Activated CD8-positive, alpha-beta memory T cell treated with anti-CD3 and anti-CD28 coated beads for 36 hours (primary cell): ENCODE measurements around the gene TXNIP. TPM values are rescaled to one million over a fixed set of nuclear protein-coding genes. Genes with fewer than 3 reads are reported as not detected.

Experiments used
- CTCF ChIA-PET: fragments of 350-600 bp; sonication (Branson Sonifier 250); formaldehyde crosslinking; loops from one replicate; lab custom pipeline; 2021; ENCODE audit warnings: antibody characterized with exemption; lab: Charles Lee
- POLR2A ChIA-PET: fragments of 350-600 bp; sonication (Branson Sonifier 250); formaldehyde crosslinking; loops from one replicate; lab custom pipeline; 2021; ENCODE audit warnings: antibody characterized with exemption; lab: Charles Lee
- total RNA-seq, 2 experiments: library from RNA; stranded (reverse); gene quantifications; one replicate each; pipeline ENCODE4 v1.2.3, GENCODE V29; 2021

The TXNIP gene
- total RNA-seq, 2 experiments from 2014 or later, result 62.1 to 62.8 TPM

GRCh38 chr1:145962157-145963102 is 33.9 kb downstream of the TXNIP start:
- POLR2A ChIA-PET, result interaction anchor here (0.7 to 2.8 kb wide), 11 partner anchors 16 to 117 kb away, joined by 3 to 33 read pairs (median 5); partner anchors contain the start of genes NUDT17, PIAS3, RBM8A and TXNIP

DNA sequence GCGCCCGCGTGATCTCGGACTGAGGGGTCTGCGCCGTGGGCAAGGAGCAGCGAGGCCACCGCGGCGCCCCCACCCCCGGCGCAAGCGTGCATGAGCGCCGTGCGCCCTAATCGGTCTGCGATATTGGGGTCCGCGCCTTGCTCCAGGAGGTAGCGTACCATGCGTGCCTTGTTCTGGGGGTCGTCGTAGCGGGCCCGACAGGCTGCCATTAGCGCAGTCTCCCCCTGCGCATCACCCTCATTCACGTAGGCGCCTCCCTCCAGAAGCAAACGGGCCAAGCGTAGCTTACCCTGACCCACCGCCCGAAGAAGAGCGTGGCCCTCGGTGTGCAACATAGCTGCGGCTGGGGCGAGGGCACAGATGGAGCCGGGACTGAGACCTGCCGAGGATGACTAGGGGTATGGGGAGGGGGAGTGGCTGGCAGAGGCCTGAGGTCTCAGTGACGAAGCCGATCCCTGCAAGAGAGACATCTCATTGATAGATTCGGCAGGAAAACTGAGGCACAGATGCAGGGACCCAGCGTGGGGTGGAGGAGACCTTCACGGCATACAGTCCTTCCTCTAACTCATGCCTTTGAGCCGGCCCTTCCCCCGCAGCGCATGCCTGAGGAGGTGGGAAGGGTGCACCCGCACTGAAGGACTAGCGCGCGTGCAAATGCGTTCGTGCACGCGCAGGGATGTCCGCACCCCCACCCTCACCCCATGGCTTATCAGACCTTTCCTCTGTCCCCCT is 34.8 kb downstream of the TXNIP start:
- POLR2A ChIA-PET, result interaction anchor here (0.8 to 1.9 kb wide), 5 partner anchors 17 to 102 kb away, joined by 4 to 7 read pairs (median 5); partner anchors contain the start of genes PIAS3 and RBM8A
- CTCF ChIA-PET, result interaction anchor here (0.6 to 7.0 kb wide), 4 partner anchors 17 to 52 kb away, joined by 3 to 47 read pairs (median 6); partner anchors contain the start of gene RBM8A

More at GRCh38 chr1:145962157-145963102, 33.9 kb downstream of the TXNIP start:
- CTCF ChIA-PET, result interaction anchor here (0.6 to 7.0 kb wide), 7 partner anchors 16 to 116 kb away, joined by 3 to 47 read pairs (median 4); partner anchors contain the start of genes NUDT17 and RBM8A

GRCh38 chr1:145961109-145961424 is 35.3 kb downstream of the TXNIP start:
- POLR2A ChIA-PET, result interaction anchor here (0.6 to 1.0 kb wide), 2 partner anchors 90 to 102 kb away, joined by 6 to 9 read pairs; partner anchors contain the start of gene PIAS3
- CTCF ChIA-PET, result interaction anchor here (2.0 to 7.0 kb wide), 3 partner anchors 17 to 37 kb away, joined by 5 to 47 read pairs (median 8); partner anchors contain the start of gene RBM8A

DNA sequence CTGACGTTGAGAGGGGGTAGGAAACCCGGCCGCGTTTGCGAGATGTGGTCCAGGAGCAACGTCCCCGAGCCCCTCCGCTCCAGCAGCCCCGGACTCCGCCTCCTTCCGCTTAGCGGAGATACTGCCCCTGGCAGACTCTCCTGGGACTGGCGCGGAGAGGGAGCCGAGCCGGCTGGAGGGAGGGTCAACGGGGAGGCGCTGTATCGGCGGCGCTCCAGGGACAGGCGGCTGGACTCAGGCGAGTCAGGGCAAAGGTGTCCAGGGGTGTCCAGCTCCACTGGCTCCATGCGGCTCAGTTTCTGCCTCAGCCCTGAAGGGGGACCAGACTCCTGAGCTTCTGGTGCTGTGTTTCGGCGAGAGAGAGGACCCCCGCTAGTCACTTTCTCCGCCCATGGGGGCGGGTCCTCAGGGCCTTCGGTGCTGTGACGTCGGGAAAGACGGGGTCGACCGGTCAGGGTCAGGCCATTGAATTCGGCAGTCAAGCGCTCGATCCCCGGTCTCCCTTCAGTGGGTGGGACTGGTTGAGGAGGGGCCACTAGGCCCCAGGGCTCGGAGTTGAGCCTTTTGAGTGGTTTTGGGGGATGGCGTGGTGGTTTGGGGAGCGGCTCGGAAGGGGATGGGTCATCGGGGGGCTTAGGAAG is 35.8 kb downstream of the TXNIP start:
- CTCF ChIA-PET, result no interaction called here
- POLR2A ChIA-PET, result interaction anchor here (0.6 kb wide), 1 partner anchor 91 kb away, joined by 9 read pairs; no protein-coding TSS in a partner anchor

DNA sequence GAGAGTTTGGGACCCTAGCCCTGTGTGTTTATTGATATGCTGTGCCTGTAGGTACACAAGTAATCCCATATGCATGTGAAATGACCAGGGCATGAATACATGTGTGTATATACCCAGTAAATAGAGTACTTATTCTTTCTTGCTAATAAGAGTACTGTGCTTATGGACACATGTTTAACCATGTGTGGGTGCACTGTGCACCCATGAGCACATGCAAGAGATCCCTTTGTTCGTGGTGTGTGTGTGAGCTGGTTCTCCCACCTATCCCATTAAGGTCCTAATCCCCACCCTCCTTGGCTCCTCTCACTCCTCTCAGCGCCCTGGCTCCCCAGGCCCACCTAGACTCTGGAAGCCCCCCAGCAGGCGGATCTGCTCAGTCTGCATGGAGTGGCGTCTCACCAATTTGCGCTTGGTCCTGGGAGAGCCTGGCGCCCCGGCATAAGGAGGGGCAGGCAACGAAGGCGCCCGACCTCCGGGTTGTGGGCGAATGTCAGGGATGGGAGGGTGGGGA is 36.4 kb downstream of the TXNIP start:
- ChIA-PET POLR2A (no interaction called here), CTCF (no interaction called here)

GRCh38 chr1:145959333-145959732 is 37.0 kb downstream of the TXNIP start:
- CTCF ChIA-PET, result interaction anchor here (1.9 kb wide), 1 partner anchor 18 kb away, joined by 6 read pairs; no protein-coding TSS in a partner anchor
- POLR2A ChIA-PET, result interaction anchor here (1.2 to 1.7 kb wide), 4 partner anchors 32 to 40 kb away, joined by 3 to 4 read pairs (median 4); partner anchors contain the start of gene PEX11B

- CTCF ChIA-PET, result interaction anchor here (1.3 to 2.1 kb wide), 4 partner anchors 19 to 114 kb away, joined by 3 to 8 read pairs (median 6); partner anchors contain the start of genes NUDT17 and RBM8A
- POLR2A ChIA-PET, result interaction anchor here (1.2 to 2.5 kb wide), 5 partner anchors 31 to 40 kb away, joined by 3 to 34 read pairs (median 4); partner anchors contain the start of genes PEX11B and RBM8A
Observed at GRCh38 chr1:145958734-145959133, 37.6 kb downstream of the TXNIP start.

DNA sequence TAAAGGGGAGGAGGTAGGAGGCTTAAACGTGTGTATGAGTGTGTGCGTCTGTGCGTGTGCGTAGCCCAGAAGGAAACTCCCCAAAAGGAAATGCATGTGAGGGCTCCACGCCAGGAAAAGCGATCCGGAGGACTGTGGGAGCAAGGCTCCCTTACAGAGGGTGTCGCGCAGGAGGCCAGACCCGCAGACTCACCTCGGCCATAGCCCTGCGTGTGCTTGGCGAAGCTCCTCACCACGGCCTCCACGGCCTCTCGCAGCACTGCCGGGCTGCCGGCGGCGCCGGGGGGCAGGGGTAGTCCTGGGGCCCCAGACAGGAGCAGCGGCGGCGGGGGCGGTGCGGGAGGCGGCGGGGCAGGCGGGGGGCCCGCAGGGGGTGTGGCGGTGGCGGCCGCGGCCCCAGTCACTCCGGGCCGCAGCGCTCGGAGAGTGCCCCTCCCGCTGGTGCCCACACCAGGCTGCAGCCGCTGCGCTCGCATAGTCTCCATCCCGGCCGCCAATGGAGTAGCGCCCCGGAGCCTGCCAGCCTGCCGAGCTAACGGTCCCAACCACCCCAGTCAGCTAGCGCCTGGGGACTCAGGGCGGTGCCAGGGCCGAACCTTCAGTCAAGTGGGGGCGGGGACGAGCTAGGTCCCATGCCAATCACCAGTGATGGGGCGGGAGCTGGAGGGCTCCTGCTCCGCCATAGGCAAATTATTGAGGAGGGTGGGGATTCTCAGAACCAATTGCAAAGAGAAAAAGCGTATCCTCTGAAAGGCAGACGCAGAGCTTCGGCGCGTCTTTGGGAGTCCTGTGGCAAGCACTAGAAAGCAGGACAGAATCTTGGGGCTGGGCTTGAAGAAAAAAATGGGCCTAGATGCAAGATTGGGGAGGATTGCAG is 38.7 kb downstream of the TXNIP start, which contains the start of gene LIX1L:
Gene LIX1L, minus strand, starts transcription at position 575 of the 877 bp plus-strand sequence. Its CDS starts 90 bp downstream, at position 485.
- POLR2A ChIA-PET, result interaction anchor here (0.6 to 2.5 kb wide), 12 partner anchors 12 to 163 kb away, joined by 3 to 34 read pairs (median 4); partner anchors contain the start of genes NUDT17, PEX11B, PIAS3 and RBM8A
- CTCF ChIA-PET, result interaction anchor here (0.5 to 2.1 kb wide), 8 partner anchors 20 to 526 kb away, joined by 3 to 8 read pairs (median 4); partner anchors contain the start of genes NUDT17, PIAS3 and RBM8A

DNA sequence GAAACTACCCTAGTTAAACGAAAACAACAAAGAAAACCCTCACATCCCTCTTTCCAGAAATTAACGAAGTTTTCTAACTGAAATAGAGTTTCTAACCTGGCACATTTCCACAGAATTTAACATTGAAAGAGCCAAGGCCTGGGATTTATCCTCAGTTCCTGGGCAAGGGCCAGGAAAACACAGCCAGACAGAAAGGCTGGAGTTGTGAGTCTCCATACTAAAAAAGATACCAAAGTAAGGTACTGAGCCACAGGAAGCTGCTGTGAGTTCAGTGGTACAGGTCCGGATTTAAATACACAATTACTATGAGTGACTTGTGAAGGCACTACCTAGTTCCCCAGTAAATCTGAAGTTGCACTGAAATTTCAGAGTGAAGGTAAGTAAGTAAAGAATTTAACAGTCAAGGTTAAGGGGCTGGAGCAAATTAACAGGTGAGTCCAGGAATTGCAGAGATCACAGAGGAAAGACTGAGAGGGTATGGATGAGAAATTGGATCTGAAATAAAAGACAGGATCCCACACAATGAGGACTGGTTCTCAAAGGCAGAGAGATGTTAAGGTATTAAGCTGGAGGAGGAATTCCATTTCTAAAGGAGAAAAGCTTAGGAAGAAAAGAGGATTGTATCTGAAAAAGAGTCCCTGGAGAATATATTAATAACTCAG is 39.5 kb downstream of the TXNIP start:
- ChIA-PET POLR2A (interaction anchor here (1.3 to 2.5 kb wide), 3 partner anchors 17 to 41 kb away, joined by 3 to 34 read pairs (median 5); partner anchors contain the start of gene RBM8A), CTCF (interaction anchor here (1.8 to 2.1 kb wide), 2 partner anchors 26 to 30 kb away, joined by 6 to 8 read pairs; partner anchors contain the start of gene RBM8A)

DNA sequence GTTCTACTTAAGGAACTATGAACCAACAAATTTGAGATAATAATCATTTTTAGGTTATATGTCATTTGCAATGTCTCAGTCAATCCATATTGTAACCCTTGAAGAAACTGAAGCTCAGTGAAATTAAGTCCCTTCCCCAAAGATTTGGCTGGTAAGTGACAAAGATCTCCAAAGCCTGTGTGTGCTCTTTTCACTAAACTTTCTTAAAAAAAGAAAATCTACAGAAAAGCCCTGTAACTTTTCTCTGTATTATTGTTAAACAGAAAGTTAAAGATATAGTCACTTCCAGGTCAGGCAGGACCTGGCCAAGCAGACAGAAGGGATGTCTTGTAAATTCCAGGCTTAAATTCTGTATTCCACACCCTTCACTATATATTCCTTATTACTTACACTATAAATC is 40.0 kb downstream of the TXNIP start:
- CTCF ChIA-PET, result no interaction called here
- POLR2A ChIA-PET, result interaction anchor here (2.5 kb wide), 1 partner anchor 29 kb away, joined by 34 read pairs; the partner anchor contains the start of gene RBM8A

DNA sequence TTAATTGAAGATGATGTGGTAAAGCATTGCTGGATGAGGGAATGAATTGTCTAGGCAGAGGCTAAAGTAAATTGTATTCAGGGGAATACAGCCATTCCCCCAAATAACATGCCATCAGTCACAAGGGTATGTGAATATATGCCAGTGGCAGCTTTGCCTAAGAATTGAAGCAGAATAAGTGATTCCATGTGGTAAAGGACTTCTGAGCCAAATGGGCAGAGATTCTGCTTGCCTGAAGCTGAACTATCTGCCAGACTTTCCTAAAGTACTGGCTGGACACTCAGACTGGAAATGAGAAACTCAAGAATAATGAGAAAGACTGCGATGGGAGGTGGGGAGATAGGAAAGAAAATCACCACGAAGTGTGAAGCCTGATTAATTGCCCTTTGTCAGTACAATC is 40.9 kb downstream of the TXNIP start:
- ChIA-PET POLR2A (interaction anchor here (0.6 to 0.9 kb wide), 2 partner anchors 28 to 31 kb away, joined by 3 to 5 read pairs; partner anchors contain the start of gene RBM8A), CTCF (interaction anchor here (1.0 to 1.2 kb wide), 2 partner anchors 25 to 110 kb away, joined by 3 to 4 read pairs; partner anchors contain the start of gene NUDT17)

- ChIA-PET POLR2A (interaction anchor here (0.5 to 0.6 kb wide), 3 partner anchors 72 to 1588 kb away, joined by 3 to 7 read pairs (median 4); partner anchors contain the start of gene BCL9), CTCF (no interaction called here)
Observed at GRCh38 chr1:145953861-145954260, 42.5 kb downstream of the TXNIP start.

DNA sequence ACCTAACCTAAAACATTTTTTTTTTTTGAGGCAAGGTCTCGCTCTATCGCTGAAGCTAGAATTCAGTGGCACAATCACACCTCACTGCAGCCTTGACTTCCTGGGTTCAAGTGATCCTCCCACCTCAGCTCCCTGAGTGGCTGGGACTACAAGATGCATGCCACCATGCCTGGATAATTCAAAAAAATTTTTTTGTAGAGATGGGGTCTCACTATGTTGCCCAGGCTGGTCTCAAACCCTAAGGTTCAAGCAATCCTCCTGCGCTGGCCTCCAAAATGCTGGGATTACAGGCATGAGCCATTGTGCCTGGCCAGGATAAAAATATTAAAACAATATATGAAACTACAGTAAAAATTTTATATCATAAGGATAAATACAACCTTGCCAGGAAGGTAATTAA is 43.5 kb downstream of the TXNIP start:
- POLR2A ChIA-PET, result no interaction called here
- CTCF ChIA-PET, result interaction anchor here (0.7 to 1.3 kb wide), 2 partner anchors 19 to 22 kb away, joined by 4 to 5 read pairs; no protein-coding TSS in a partner anchor

DNA sequence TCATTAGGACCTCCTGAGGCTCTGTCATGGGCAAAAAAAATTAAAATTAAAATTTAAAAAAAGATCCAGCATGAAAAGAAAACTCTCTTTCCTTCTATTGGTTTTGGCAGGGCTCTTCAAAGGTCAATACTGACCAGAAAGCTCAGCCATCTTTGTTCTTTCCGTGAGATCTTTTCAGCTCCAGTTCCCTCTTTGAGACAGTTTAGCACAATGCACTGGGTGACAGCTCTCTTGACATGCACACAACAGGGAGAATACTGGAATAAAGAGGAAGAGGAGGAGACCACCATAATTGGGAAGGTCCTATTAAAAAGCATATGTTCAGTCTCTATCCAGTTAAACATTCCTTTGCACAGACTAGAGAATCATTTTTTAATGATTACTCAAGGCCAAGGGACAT is 44.9 kb downstream of the TXNIP start:
- ChIA-PET CTCF (interaction anchor here (1.3 kb wide), 1 partner anchor 41 kb away, joined by 3 read pairs; no protein-coding TSS in a partner anchor), POLR2A (interaction anchor here (0.6 kb wide), 1 partner anchor 23 kb away, joined by 4 read pairs; no protein-coding TSS in a partner anchor)

DNA sequence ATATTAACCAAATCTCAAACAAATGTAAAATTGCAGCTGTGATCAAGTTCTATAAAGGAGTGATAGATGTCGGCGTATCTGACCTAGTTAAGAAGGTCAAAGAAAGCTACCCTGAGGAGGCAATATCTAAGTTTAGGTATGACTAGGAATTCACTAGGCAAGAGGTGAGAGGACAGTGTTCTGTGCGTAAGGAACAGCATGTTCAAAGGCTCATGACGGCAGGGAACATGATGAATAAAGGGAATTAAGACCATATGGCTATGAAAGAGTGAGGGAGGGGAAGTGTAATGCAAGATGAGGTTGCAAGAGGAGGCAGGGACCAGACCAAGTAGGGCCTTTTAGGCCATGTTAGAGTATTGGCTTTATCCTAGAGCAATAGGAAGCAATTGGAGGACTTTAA is 47.2 kb downstream of the TXNIP start:
- CTCF ChIA-PET, result interaction anchor here (0.6 kb wide), 1 partner anchor 14 kb away, joined by 3 read pairs; no protein-coding TSS in a partner anchor
- POLR2A ChIA-PET, result interaction anchor here (0.6 kb wide), 1 partner anchor 11 kb away, joined by 8 read pairs; no protein-coding TSS in a partner anchor
